Gastrocnemius medialis (tissue), 4 donors: ENCODE results near the gene TMEM129. TPM values are rescaled to one million over a fixed set of nuclear protein-coding genes. Genes with fewer than 3 reads are reported as not detected.

Experiments
- ATAC-seq, 2 donors: fragments of 150-250 bp; one replicate each; pipeline ENCODE4 v1.9.1; 2016
- DNase-seq, 2 donors: peaks; one replicate each; pipeline ENCODE4 v3.0.0-alpha.2; 2019
- H3K27ac ChIP-seq, 4 donors: fragments of 200-600 bp; sonication (generic); 1 replicate in 1 of 4; 2 replicates in 3 of 4; pipeline ENCODE4 v1.5.1; 2016 to 2018; ENCODE audit warnings: mild to moderate bottlenecking in 2 of 4, moderate library complexity in 1 of 4
- H3K27me3 ChIP-seq, 3 donors: fragments of 200-600 bp; sonication (generic) in 2 of 3; 1 replicate in 1 of 3; 2 replicates in 2 of 3; pipeline versions ENCODE4 v1.5.1 to v1.6.0; 2016 to 2019; ENCODE audit warnings: mild to moderate bottlenecking in 1 of 3, moderate library complexity in 1 of 3
- H3K36me3 ChIP-seq, 2 donors: fragments of 200-600 bp; sonication (generic) in 1 of 2; one replicate each; pipeline ENCODE4 v1.5.1; 2017 to 2018
- H3K4me1 ChIP-seq, 2 donors: fragments of 200-600 bp; sonication (generic) in 1 of 2; one replicate each; pipeline ENCODE4 v1.5.1; 2016 to 2017; ENCODE audit warnings: mild to moderate bottlenecking in 2 of 2
- H3K4me3 ChIP-seq, 4 donors: fragments of 200-600 bp; sonication (generic) in 3 of 4; 1 replicate in 1 of 4; 2 replicates in 3 of 4; pipeline ENCODE4 v1.5.1; 2016 to 2019; ENCODE audit warnings: mild to moderate bottlenecking in 2 of 4
- H3K9me3 ChIP-seq, 3 donors: fragments of 200-600 bp; sonication (generic) in 2 of 3; 1 replicate in 1 of 3; 2 replicates in 2 of 3; pipeline ENCODE4 v1.5.1; 2016 to 2019
- CTCF ChIP-seq, 5 experiments: fragments of 450-650 bp in 3 of 5; fragments of 200-600 bp in 2 of 5; sonication (generic) in 2 of 5; IDR thresholded peaks in 4 of 5; conservative IDR thresholded peaks in 1 of 5; 1 replicate in 4 of 5; 2 replicates in 1 of 5; pipeline ENCODE4 v1.5.1; 2016 to 2019; ENCODE audit warnings: antibody characterized with exemption in 5 of 5, mild to moderate bottlenecking in 3 of 5, moderate library complexity in 3 of 5
- POLR2A ChIP-seq, 2 donors: fragments of 450-650 bp; IDR thresholded peaks; one replicate each; pipeline ENCODE4 v1.6.1; 2017; ENCODE audit warnings: antibody characterized with exemption in 2 of 2, mild to moderate bottlenecking in 2 of 2, moderate library complexity in 2 of 2
- in situ Hi-C, 4 donors: fragments of 200-750 bp; cut with MboI; loops; one replicate each; pipeline versions ENCODE4 v1.15.0 to v1.8.0; 2017; ENCODE audit warnings: low sequenced_read_pairs in 4 of 4
- intact Hi-C: fragments of 100-400 bp; cut with DNase I; formaldehyde crosslinking; loops from one replicate; pipeline ENCODE4 v1.15.1; 2023; ENCODE audit warnings: low total_unique reads
- total RNA-seq, 4 donors: library from RNA; depleted of rRNA; stranded (reverse); fragments of >200 nt; gene quantifications; one replicate each; pipeline versions ENCODE4 v1.1.0 to v1.2.3, GENCODE V29; 2016

TMEM129 gene
- total RNA-seq, 4 donors from 2014 or later: 30.3 to 78.0 (median 44.2) TPM

- ATAC-seq (no peak), DNase-seq (no peak)
- H3K27ac ChIP-seq: no peak overlapping the region
- peaks cover 0 to 7% of the 10 kb centered on the region in 2 donors for H3K4me1 ChIP-seq
- no peak overlapping the region for H3K4me3 ChIP-seq
- no peaks in the 10 kb centered on the region for H3K9me3 ChIP-seq
- no peaks in the 10 kb centered on the region for H3K36me3 ChIP-seq
- in situ Hi-C loops: no loop called here
- TF ChIP-seq POLR2A (IDR thresholded peaks at IDR 0.05) (no peak), CTCF (IDR thresholded peaks at IDR 0.05 in 4 of 5, conservative IDR thresholded peaks at IDR 0.05 in 1 of 5) (no peak)
- intact Hi-C loops: no loop called here
- H3K27me3 ChIP-seq: peaks cover 0 to 7% (median 6%) of the 10 kb centered on the region in 3 donors
These were observed 41.3 kb upstream of the TMEM129 start for GRCh38 chr4:1762264-1763010.

GRCh38 chr4:1761130-1761689 is 40.1 kb upstream of the TMEM129 start:
- intact Hi-C loops: no loop called here
- peaks cover 0 to 7% (median 0%) of the 10 kb centered on the region in 3 donors for H3K27me3 ChIP-seq
- TF ChIP-seq CTCF (IDR thresholded peaks at IDR 0.05 in 4 of 5, conservative IDR thresholded peaks at IDR 0.05 in 1 of 5) (no peak), POLR2A (IDR thresholded peaks at IDR 0.05) (no peak)
- in situ Hi-C loops: no loop called here
- no peaks in the 10 kb centered on the region for H3K9me3 ChIP-seq
- peaks cover 0 to 7% of the 10 kb centered on the region in 2 donors for H3K4me1 ChIP-seq
- H3K36me3 ChIP-seq: no peaks in the 10 kb centered on the region
- H3K4me3 ChIP-seq: no peak overlapping the region
- DNase-seq (no peak), ATAC-seq (no peak)
- H3K27ac ChIP-seq: no peak overlapping the region

GRCh38 chr4:1760521-1761071 is 39.5 kb upstream of the TMEM129 start:
- H3K27ac ChIP-seq: no peak overlapping the region
- H3K9me3 ChIP-seq: no peaks in the 10 kb centered on the region
- H3K27me3 ChIP-seq: peaks cover 0 to 7% (median 0%) of the 10 kb centered on the region in 3 donors
- peaks cover 0 to 7% of the 10 kb centered on the region in 2 donors for H3K4me1 ChIP-seq
- no peak for DNase-seq
- H3K36me3 ChIP-seq: no peaks in the 10 kb centered on the region
- intact Hi-C loops (no loop called here), in situ Hi-C loops (no loop called here)
- ATAC-seq: no peak
- TF ChIP-seq POLR2A (IDR thresholded peaks at IDR 0.05) (no peak), CTCF (IDR thresholded peaks at IDR 0.05 in 4 of 5, conservative IDR thresholded peaks at IDR 0.05 in 1 of 5) (no peak)
- no peak overlapping the region for H3K4me3 ChIP-seq

GRCh38 chr4:1759818-1760223 is 38.7 kb upstream of the TMEM129 start:
- ATAC-seq (no peak), DNase-seq (no peak)
- no peaks in the 10 kb centered on the region for H3K9me3 ChIP-seq
- intact Hi-C loops (no loop called here), in situ Hi-C loops (no loop called here)
- no peaks in the 10 kb centered on the region for H3K36me3 ChIP-seq
- no peak overlapping the region for H3K27ac ChIP-seq
- no peak overlapping the region for H3K4me3 ChIP-seq
- TF ChIP-seq POLR2A (IDR thresholded peaks at IDR 0.05): no peak
- TF ChIP-seq CTCF (IDR thresholded peaks at IDR 0.05 in 4 of 5, conservative IDR thresholded peaks at IDR 0.05 in 1 of 5): no peak
- peaks cover 0 to 7% (median 0%) of the 10 kb centered on the region in 3 donors for H3K27me3 ChIP-seq
- peaks cover 0 to 7% of the 10 kb centered on the region in 2 donors for H3K4me1 ChIP-seq
